GM18505 (cell line): ENCODE results near the gene SLC22A31.
"Not testable (repeated sequence)": the region's sequence is repeated elsewhere in the genome, so short reads cannot be mapped to it uniquely, and the experiment has no call there.

Experiments
- ATAC-seq: cut with Tn5 transposase; IDR thresholded peaks from one replicate; pipeline ENCODE4 v1.9.1; 2021; ENCODE audit not compliant: unreplicated experiment
- POLR2A ChIP-seq: IDR thresholded peaks from 4 replicates; pipeline ENCODE4 v1.6.1; 2011; ENCODE audit warnings: borderline replicate concordance; ENCODE audit not compliant: insufficient read depth, insufficient read length; ENCODE audit errors: extremely low read depth

The SLC22A31 gene

GRCh38 chr16:89193576-89194293, 6.6 kb downstream of the SLC22A31 start:
- TF ChIP-seq POLR2A = no peak

GRCh38 chr16:89192956-89193575, 7.3 kb downstream of the SLC22A31 start:
- ATAC-seq = no peak
- no peak for TF ChIP-seq POLR2A

More at GRCh38 chr16:89193576-89194293, 6.6 kb downstream of the SLC22A31 start:
- no peak for ATAC-seq

GRCh38 chr16:89192186-89192955, 8.0 kb downstream of the SLC22A31 start:
- ATAC-seq = not testable (repeated sequence)

DNA sequence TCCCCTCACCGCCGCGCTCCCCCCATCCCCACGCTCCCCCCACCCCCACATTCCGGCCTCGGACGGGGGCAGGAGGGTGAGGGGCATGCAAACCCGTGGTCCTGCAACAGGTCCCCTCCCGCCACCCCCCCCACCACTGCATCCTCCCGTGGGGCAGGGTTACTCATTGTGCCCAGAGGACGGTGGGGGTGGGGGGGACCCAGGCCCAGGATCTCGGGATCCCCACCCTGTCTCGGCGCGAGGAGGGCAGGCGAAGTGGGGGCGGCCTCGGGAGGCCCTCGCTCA, 8.5 kb downstream of the SLC22A31 start:
- no peak for TF ChIP-seq POLR2A
- ATAC-seq = no peak

GRCh38 chr16:89191033-89191900, 9.1 kb downstream of the SLC22A31 start:
- ATAC-seq = no peak
- TF ChIP-seq POLR2A = no peak

DNA sequence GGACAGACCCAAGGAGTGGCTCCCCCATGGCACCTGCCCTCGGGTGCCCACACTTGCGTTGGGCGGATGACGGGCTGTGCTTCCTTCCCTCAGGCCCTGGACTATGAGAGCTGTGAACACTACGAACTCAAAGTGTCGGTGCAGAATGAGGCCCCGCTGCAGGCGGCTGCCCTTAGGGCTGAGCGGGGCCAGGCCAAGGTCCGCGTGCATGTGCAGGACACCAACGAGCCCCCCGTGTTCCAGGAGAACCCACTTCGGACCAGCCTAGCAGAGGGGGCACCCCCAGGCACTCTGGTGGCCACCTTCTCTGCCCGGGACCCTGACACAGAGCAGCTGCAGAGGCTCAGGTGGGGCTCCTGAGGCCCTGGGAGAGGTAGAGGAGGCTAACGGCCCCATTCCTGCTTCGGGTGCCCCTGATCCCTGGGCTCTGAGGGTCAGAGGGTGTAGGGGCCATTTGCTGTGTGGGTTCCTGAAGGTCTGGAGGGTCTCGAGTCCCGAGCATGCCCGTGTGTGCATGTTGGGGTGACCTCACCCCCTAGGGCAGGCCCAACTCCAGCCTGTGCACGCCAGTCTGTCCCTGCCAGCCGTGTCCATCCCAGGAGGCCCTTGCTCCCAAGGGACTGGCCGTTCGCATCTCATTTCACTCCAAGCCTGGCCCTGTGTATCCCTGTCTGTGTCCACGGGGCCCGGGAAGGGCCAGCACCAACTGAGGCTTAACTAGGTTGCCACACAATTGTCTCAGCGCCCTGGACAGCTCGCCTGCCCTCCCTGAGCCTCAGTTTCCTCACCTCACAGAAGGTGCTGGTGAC, 10.0 kb downstream of the SLC22A31 start:
- no peak for ATAC-seq

DNA sequence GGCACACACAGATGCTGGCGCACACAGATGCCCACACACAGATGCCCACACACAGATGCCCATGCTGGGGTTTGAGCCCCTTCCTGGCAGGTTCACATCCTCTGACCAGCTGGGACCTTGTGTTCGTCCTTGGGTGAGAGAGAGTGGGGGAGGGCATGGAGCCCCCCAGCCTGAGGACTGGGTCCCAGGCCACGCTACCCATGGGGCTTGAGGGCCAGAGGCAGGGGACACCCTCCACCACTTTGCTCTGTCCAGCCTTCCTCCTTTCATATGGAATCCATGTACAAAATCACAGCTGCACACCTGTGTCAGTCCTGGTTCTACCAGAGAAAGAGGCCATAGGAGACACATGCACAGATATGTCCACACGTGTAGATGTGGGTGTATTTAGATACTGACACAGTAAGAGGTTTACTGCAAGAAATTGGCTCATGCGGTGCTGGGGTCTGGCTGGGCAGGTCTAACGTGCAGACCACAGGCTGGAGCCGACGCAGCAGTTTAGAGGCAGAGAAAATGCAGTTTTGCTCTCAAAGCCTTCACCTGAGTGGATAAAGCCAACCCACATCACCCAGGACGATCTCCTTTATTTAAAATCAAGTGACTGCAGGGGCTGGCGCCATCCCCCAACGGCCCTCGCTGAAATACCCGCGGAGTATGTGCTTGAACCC, 10.8 kb downstream of the SLC22A31 start:
- TF ChIP-seq POLR2A = no peak
- ATAC-seq = no peak

More for the DNA sequence above, 10.0 kb downstream of the SLC22A31 start:
- no peak for TF ChIP-seq POLR2A

DNA sequence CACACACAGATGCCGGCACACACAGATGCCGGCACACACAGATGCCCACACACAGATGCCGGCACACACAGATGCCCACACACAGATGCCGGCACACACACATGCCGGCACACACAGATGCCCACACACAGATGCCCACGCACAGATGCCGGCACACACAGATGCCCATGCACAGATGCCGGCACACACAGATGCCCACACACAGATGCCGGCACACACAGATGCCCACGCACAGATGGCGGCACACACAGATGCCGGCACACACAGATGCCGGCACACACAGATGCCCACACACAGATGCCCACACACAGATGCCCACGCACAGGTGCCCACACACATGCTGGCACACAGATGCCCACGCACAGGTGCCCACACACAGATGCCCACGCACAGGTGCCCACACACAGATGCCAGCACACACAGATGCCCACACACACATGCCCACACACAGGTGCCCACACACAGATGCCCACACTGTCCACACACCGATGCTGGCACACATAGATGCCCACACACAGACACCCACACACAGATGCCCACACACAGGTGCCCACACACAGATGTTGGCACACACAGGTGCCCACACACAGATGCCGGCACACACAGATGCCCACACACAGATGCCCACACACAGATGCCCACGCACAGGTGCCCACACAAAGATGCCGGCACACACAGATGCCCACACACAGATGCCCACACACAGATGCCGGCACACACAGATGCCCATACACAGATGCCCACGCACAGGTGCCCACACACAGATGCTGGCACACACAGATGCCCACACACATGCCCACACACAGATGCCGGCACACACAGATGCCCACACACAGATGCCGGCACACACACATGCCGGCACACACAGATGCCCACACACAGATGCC, 11.6 kb downstream of the SLC22A31 start:
- not testable (repeated sequence) for ATAC-seq

- TF ChIP-seq POLR2A = no peak
- ATAC-seq = no peak
These were observed 12.5 kb downstream of the SLC22A31 start for GRCh38 chr16:89187770-89188392.

GRCh38 chr16:89187032-89187769, 13.1 kb downstream of the SLC22A31 start:
- no peak for TF ChIP-seq POLR2A
- no peak for ATAC-seq

- not testable (repeated sequence) for ATAC-seq
These were observed 13.7 kb downstream of the SLC22A31 start for GRCh38 chr16:89186593-89187031.

GRCh38 chr16:89185887-89186592, 14.3 kb downstream of the SLC22A31 start:
- ATAC-seq = not testable (repeated sequence)
